WTC11 (cell line): ENCODE results near the gene MYNN. TPM values are rescaled to one million over a fixed set of nuclear protein-coding genes. Genes with fewer than 3 reads are reported as not detected.

Experiments used
- ATAC-seq: fragments of 200-7000 bp; cut with Tn5 transposase; 2 replicates; pipeline ENCODE4 v1.10.0; 2021; ENCODE audit warnings: mild to moderate bottlenecking, moderate library complexity
- CTCF ChIA-PET: fragments of 300-600 bp; sonication (Branson Sonifier 250); formaldehyde crosslinking; loops from one replicate; lab custom pipeline; 2021; ENCODE audit warnings: antibody characterized with exemption; lab: Charles Lee
- POLR2A ChIA-PET: fragments of 350-600 bp; sonication (Branson Sonifier 250); formaldehyde crosslinking; loops from one replicate; lab custom pipeline; 2021; ENCODE audit warnings: antibody characterized with exemption; lab: Charles Lee
- DNase-seq: peaks from one replicate; pipeline ENCODE4 v3.0.0; 2021; ENCODE audit warnings: low spot score
- H3K27ac Mint-ChIP-seq: 2 replicates; pipeline ENCODE4 v1.8.0; 2021; ENCODE audit warnings: mixed read lengths
- H3K27me3 Mint-ChIP-seq: 2 replicates; pipeline ENCODE4 v1.8.0; 2021; ENCODE audit warnings: low read depth, mild to moderate bottlenecking, moderate library complexity, mixed read lengths
- H3K36me3 Mint-ChIP-seq: 2 replicates; pipeline ENCODE4 v1.8.0; 2021; ENCODE audit warnings: mixed read lengths
- H3K4me1 Mint-ChIP-seq: 2 replicates; pipeline ENCODE4 v1.8.0; 2022; ENCODE audit warnings: mixed read lengths
- H3K4me3 Mint-ChIP-seq: 2 replicates; pipeline ENCODE4 v1.8.0; 2021; ENCODE audit warnings: mild to moderate bottlenecking, moderate library complexity, mixed read lengths
- H3K9me3 Mint-ChIP-seq: 2 replicates; pipeline ENCODE4 v1.8.0; 2021; ENCODE audit warnings: mixed read lengths
- CREB1 ChIP-seq: sonication (generic); formaldehyde crosslinking; IDR thresholded peaks from 2 replicates; pipeline ENCODE4 v1.8.0; 2023; ENCODE audit warnings: mild to moderate bottlenecking, missing genetic modification reagents
- EMX1 ChIP-seq: fragments of 250-450 bp; sonication (Bioruptor Pico); IDR thresholded peaks from 2 replicates; pipeline ENCODE4 v1.8.0; 2021; ENCODE audit warnings: mild to moderate bottlenecking
- total RNA-seq: library from RNA; stranded (reverse); gene quantifications from 3 replicates; pipeline ENCODE4 v1.2.3, GENCODE V29; 2021
- TF ChIP-seq, protein P1 (sequence below): sonication (generic); formaldehyde crosslinking; IDR thresholded peaks from 2 replicates; pipeline ENCODE4 v1.8.1; 2023; ENCODE audit warnings: mild to moderate bottlenecking, missing genetic modification reagents, moderate library complexity
- TF ChIP-seq, protein P2 (sequence below): sonication (generic); formaldehyde crosslinking; IDR thresholded peaks from 2 replicates; pipeline ENCODE4 v1.8.0; 2023; ENCODE audit warnings: missing genetic modification reagents, mild to moderate bottlenecking, borderline replicate concordance

Gene MYNN
- total RNA-seq, 1 experiment from 2014 or later, result 14.3 TPM

DNA sequence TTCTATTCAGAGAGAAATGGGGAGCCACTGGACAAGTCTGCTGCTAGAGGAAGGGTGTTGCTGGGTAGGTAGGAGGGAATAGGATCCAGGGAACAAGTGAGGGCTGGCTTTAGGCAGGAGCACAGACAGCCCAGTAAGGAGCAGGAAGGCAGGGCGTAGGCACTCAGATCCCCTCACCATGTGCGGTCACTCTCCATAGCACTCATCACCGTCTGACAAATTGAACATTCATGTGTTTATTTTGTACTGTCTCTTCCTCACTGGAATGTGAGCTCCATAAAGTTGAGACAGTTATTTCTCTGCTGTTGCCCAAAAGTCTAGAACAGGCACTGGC is 63.7 kb downstream of the MYNN start (continued):
- TF ChIP-seq, protein P1, sequence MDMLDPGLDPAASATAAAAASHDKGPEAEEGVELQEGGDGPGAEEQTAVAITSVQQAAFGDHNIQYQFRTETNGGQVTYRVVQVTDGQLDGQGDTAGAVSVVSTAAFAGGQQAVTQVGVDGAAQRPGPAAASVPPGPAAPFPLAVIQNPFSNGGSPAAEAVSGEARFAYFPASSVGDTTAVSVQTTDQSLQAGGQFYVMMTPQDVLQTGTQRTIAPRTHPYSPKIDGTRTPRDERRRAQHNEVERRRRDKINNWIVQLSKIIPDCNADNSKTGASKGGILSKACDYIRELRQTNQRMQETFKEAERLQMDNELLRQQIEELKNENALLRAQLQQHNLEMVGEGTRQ, result no peak

DNA sequence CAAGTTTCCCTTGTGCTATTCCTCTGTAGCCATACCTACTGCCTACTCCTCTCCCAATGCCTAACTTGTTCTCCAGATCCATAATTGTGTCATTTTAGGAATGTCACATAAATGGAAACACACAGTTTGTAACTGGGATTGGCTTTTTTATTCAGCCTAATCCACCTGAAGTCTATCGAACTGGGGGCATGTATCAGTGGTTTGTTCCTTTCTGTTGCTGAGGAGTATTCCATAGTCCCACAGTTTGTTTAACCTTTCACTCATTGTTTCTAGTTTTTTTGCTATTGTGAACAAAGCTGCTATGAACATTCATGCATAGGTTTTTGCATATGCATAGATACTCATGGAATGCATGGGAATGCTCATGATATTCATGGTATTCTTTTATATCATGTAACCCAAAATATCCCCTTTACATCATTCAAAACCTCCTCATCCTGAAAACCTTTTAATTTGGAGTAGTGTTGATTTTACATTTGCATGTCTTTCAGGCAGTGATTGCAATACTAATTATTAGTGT is 65.4 kb downstream of the MYNN start:
- no peak for TF ChIP-seq CREB1 (CRISPR knock-in tag)
- TF ChIP-seq EMX1 (CRISPR knock-in tag), result no peak
- TF ChIP-seq, protein P2, sequence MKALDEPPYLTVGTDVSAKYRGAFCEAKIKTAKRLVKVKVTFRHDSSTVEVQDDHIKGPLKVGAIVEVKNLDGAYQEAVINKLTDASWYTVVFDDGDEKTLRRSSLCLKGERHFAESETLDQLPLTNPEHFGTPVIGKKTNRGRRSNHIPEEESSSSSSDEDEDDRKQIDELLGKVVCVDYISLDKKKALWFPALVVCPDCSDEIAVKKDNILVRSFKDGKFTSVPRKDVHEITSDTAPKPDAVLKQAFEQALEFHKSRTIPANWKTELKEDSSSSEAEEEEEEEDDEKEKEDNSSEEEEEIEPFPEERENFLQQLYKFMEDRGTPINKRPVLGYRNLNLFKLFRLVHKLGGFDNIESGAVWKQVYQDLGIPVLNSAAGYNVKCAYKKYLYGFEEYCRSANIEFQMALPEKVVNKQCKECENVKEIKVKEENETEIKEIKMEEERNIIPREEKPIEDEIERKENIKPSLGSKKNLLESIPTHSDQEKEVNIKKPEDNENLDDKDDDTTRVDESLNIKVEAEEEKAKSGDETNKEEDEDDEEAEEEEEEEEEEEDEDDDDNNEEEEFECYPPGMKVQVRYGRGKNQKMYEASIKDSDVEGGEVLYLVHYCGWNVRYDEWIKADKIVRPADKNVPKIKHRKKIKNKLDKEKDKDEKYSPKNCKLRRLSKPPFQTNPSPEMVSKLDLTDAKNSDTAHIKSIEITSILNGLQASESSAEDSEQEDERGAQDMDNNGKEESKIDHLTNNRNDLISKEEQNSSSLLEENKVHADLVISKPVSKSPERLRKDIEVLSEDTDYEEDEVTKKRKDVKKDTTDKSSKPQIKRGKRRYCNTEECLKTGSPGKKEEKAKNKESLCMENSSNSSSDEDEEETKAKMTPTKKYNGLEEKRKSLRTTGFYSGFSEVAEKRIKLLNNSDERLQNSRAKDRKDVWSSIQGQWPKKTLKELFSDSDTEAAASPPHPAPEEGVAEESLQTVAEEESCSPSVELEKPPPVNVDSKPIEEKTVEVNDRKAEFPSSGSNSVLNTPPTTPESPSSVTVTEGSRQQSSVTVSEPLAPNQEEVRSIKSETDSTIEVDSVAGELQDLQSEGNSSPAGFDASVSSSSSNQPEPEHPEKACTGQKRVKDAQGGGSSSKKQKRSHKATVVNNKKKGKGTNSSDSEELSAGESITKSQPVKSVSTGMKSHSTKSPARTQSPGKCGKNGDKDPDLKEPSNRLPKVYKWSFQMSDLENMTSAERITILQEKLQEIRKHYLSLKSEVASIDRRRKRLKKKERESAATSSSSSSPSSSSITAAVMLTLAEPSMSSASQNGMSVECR (CRISPR knock-in tag), result no peak
- TF ChIP-seq, all 79 proteins: peak for 0
- DNase-seq (no peak), ATAC-seq (no peak)
- Mint-ChIP-seq H3K9me3 (no peaks in the 10 kb centered on the region), H3K27ac (no peak overlapping the region), H3K27me3 (no peaks in the 10 kb centered on the region), H3K4me3 (no peak overlapping the region), H3K36me3 (no peaks in the 10 kb centered on the region), H3K4me1 (0 out of 2 replicates have a peak, but pooled peaks cover 5% of the 10 kb centered on the region)
- ChIA-PET CTCF (no interaction called here), POLR2A (no interaction called here)

Other genes starting within 250 kb of the MYNN start
- 4.1 to 12.5 TPM (median 4.7 TPM) in 3 replicates for gene MECOM, start 109.7 kb upstream of the MYNN start, total RNA-seq
- gene TERC, start 8.3 kb upstream of the MYNN start, total RNA-seq, result 34.3 to 57.1 TPM (median 48.5 TPM) in 3 replicates
- 2.3 to 2.7 TPM (median 2.4 TPM) in 3 replicates for gene ACTRT3, start 3.8 kb upstream of the MYNN start, total RNA-seq
- 0.09 to 0.34 TPM (median 0.18 TPM) in 3 replicates for gene LRRIQ4, start 39.5 kb downstream of the MYNN start, total RNA-seq
- gene LRRC34, start 39.5 kb downstream of the MYNN start, total RNA-seq, result 5.3 to 8.3 TPM (median 6.0 TPM) in 3 replicates
- not detected in 3 replicates for gene LRRC31, start 96.5 kb downstream of the MYNN start, total RNA-seq
- not detected in 3 replicates for gene SAMD7, start 138.2 kb downstream of the MYNN start, total RNA-seq
- 51.2 to 61.0 TPM (median 52.5 TPM) in 3 replicates for gene SEC62, start 193.4 kb downstream of the MYNN start, total RNA-seq